H1 (cell line): Measurements from ENCODE around the gene GFAP. TPM values are rescaled to one million over a fixed set of nuclear protein-coding genes. Genes with fewer than 3 reads are reported as not detected.
A peak's percentile ranks its signal among the peaks of the same experiment; 100 is the strongest.

Source experiments
- CTCF ChIA-PET: fragments of 300-600 bp; sonication (Branson Sonifier 250); formaldehyde crosslinking; loops from one replicate; lab custom pipeline; 2021; ENCODE audit not compliant: partially characterized antibody; lab: Charles Lee
- POLR2A ChIA-PET: fragments of 300-600 bp; sonication (Branson Sonifier 250); formaldehyde crosslinking; loops from one replicate; lab custom pipeline; 2021; ENCODE audit warnings: inconsistent platforms; ENCODE audit not compliant: partially characterized antibody; lab: Charles Lee
- DNase-seq, 2 experiments: peaks; one replicate each; pipeline versions ENCODE4 v3.0.0 to v3.0.0-alpha.2; 2010 to 2022; ENCODE audit warnings: low spot score in 2 of 2, low read depth in 1 of 2, mixed read lengths in 1 of 2
- FAIRE-seq: peaks from 2 replicates; lab custom pipeline; 2011; peaks lifted over from hg19 to GRCh38; lab: Jason Lieb, UNC
- H2AFZ ChIP-seq: 2 replicates; pipeline ENCODE4 v1.8.1; 2012; ENCODE audit warnings: low read length, inconsistent platforms
- H2AK5ac ChIP-seq: 2 replicates; pipeline ENCODE4 v1.6.1; 2013; ENCODE audit warnings: low read depth, low read length
- H2BK120ac ChIP-seq: replicated peaks from 2 replicates; pipeline ENCODE3; 2013; ENCODE audit warnings: low read depth, low read length, inconsistent platforms
- H2BK12ac ChIP-seq: 2 replicates; pipeline ENCODE4 v1.6.1; 2013; ENCODE audit warnings: low read depth, low read length
- H2BK15ac ChIP-seq: 2 replicates; pipeline ENCODE4 v1.6.1; 2013; ENCODE audit warnings: low read length
- H2BK20ac ChIP-seq: 2 replicates; pipeline ENCODE4 v1.6.1; 2013; ENCODE audit warnings: low read length
- H2BK5ac ChIP-seq: 2 replicates; pipeline ENCODE4 v1.6.1; 2013; ENCODE audit warnings: low read depth, low read length
- H3K14ac ChIP-seq: 2 replicates; pipeline ENCODE4 v1.6.1; 2013; ENCODE audit warnings: inconsistent platforms; ENCODE audit not compliant: insufficient read length
- H3K18ac ChIP-seq: 2 replicates; pipeline ENCODE4 v1.6.1; 2013; ENCODE audit warnings: low read length; ENCODE audit errors: extremely low read depth
- H3K23ac ChIP-seq: 2 replicates; pipeline ENCODE4 v1.6.1; 2013; ENCODE audit warnings: inconsistent platforms; ENCODE audit not compliant: insufficient read length
- H3K23me2 ChIP-seq: 2 replicates; pipeline ENCODE4 v1.6.1; 2013; ENCODE audit warnings: low read depth, low read length
- H3K27ac ChIP-seq: 2 replicates; pipeline ENCODE4 v1.6.1; 2011; ENCODE audit warnings: low read depth, low read length, inconsistent platforms
- H3K27me3 ChIP-seq, 4 experiments: replicated peaks in 1 of 4; 1 replicate in 1 of 4; 2 replicates in 3 of 4; pipeline versions ENCODE4 v1.6.1 to v1.8.1; 2011 to 2013; ENCODE audit warnings: low read length in 3 of 4, mild to moderate bottlenecking in 3 of 4, inconsistent platforms in 2 of 4, mixed read lengths in 2 of 4, moderate library complexity in 1 of 4; ENCODE audit not compliant: control insufficient read depth in 3 of 4, insufficient read depth in 3 of 4; ENCODE audit errors: extremely low read depth in 1 of 4
- H3K36me3 ChIP-seq, 4 experiments: 2 replicates each; pipeline versions ENCODE4 v1.6.1 to v1.8.1; 2011 to 2013; ENCODE audit warnings: mild to moderate bottlenecking in 4 of 4, low read length in 3 of 4, moderate library complexity in 2 of 4, control low read depth in 1 of 4, inconsistent platforms in 1 of 4; ENCODE audit not compliant: insufficient read depth in 4 of 4, control insufficient read depth in 2 of 4
- H3K4ac ChIP-seq: replicated peaks from 2 replicates; pipeline ENCODE3; 2013; ENCODE audit warnings: low read length, low read depth, mixed read lengths, inconsistent platforms; ENCODE audit not compliant: insufficient read length
- H3K4me1 ChIP-seq, 4 experiments: replicated peaks in 1 of 4; 1 replicate in 1 of 4; 2 replicates in 3 of 4; pipeline versions ENCODE4 v1.6.1 to v1.8.1; 2011 to 2013; ENCODE audit warnings: low read length in 3 of 4, inconsistent platforms in 2 of 4, mixed read lengths in 1 of 4; ENCODE audit not compliant: insufficient read depth in 4 of 4, control insufficient read depth in 3 of 4
- H3K4me2 ChIP-seq, 2 experiments: 2 replicates each; pipeline versions ENCODE4 v1.6.1 to v1.8.1; 2011 to 2013; ENCODE audit warnings: low read depth in 2 of 2, low read length in 2 of 2, control low read depth in 1 of 2, inconsistent platforms in 1 of 2, mild to moderate bottlenecking in 1 of 2; ENCODE audit not compliant: insufficient read depth in 1 of 2
- H3K4me3 ChIP-seq, 4 experiments: fragments of 200-600, 300-600 bp in 1 of 4; sonication (generic), shearing (Covaris generic), sonication (Bioruptor Twin) in 1 of 4; 2 replicates each; pipeline versions ENCODE4 v1.5.1 to v1.8.1; 2011 to 2016; ENCODE audit warnings: low read length in 4 of 4, low read depth in 3 of 4, control low read depth in 2 of 4, inconsistent platforms in 2 of 4, mild to moderate bottlenecking in 2 of 4, mixed read lengths in 1 of 4, moderate library complexity in 1 of 4; ENCODE audit not compliant: insufficient read depth in 2 of 4; ENCODE audit errors: extremely low read depth in 1 of 4
- H3K56ac ChIP-seq: replicated peaks from 2 replicates; pipeline ENCODE3; 2013; ENCODE audit warnings: low read depth, mild to moderate bottlenecking, mixed read lengths, low read length, inconsistent platforms; ENCODE audit not compliant: insufficient read length
- H3K79me1 ChIP-seq: 2 replicates; pipeline ENCODE4 v1.6.1; 2013; ENCODE audit warnings: low read depth, low read length, control low read depth
- H3K79me2 ChIP-seq, 2 experiments: 2 replicates each; pipeline versions ENCODE4 v1.6.1 to v1.8.1; 2012 to 2013; ENCODE audit warnings: low read length in 2 of 2, mild to moderate bottlenecking in 2 of 2, inconsistent platforms in 1 of 2; ENCODE audit not compliant: insufficient read depth in 2 of 2, control insufficient read depth in 1 of 2
- H3K9ac ChIP-seq, 4 experiments: replicated peaks in 1 of 4; 1 replicate in 1 of 4; 2 replicates in 3 of 4; pipeline versions ENCODE4 v1.6.1 to v1.8.1; 2011 to 2013; ENCODE audit warnings: low read depth in 3 of 4, low read length in 3 of 4, control low read depth in 2 of 4, mild to moderate bottlenecking in 2 of 4, moderate library complexity in 2 of 4, inconsistent platforms in 1 of 4; ENCODE audit errors: extremely low read depth in 1 of 4
- H3K9me3 ChIP-seq, 2 experiments: 2 replicates each; pipeline versions ENCODE4 v1.6.1 to v1.8.1; 2012 to 2013; ENCODE audit warnings: mild to moderate bottlenecking in 2 of 2, moderate library complexity in 2 of 2, control low read depth in 1 of 2, inconsistent platforms in 1 of 2, low read depth in 1 of 2, low read length in 1 of 2, mixed read lengths in 1 of 2; ENCODE audit not compliant: insufficient read depth in 2 of 2
- H4K20me1 ChIP-seq, 2 experiments: replicated peaks in 1 of 2; 2 replicates each; pipeline versions ENCODE3 to v1.8.1; 2011 to 2013; ENCODE audit warnings: inconsistent platforms in 2 of 2, low read length in 2 of 2, mild to moderate bottlenecking in 1 of 2; ENCODE audit not compliant: insufficient read depth in 2 of 2, control insufficient read depth in 1 of 2
- H4K5ac ChIP-seq: 2 replicates; pipeline ENCODE4 v1.6.1; 2013; ENCODE audit warnings: low read length, low read depth, mixed read lengths, inconsistent platforms; ENCODE audit not compliant: insufficient read length
- H4K8ac ChIP-seq: 2 replicates; pipeline ENCODE4 v1.8.0; 2013; ENCODE audit warnings: mild to moderate bottlenecking, moderate library complexity, low read length, inconsistent platforms; ENCODE audit not compliant: insufficient read depth; ENCODE audit errors: extremely low read depth
- H4K91ac ChIP-seq: replicated peaks from 2 replicates; pipeline ENCODE3; 2013; ENCODE audit warnings: low read length, mixed read lengths, inconsistent platforms; ENCODE audit not compliant: insufficient read length
- NRF1 ChIP-seq: IDR thresholded peaks from 2 replicates; pipeline ENCODE4 v1.6.1; 2011; ENCODE audit warnings: mild to moderate bottlenecking, low read depth, low read length, improper control_type of control experiment
- RBBP5 ChIP-seq: IDR thresholded peaks from 2 replicates; pipeline ENCODE4 v1.7.1; 2012; ENCODE audit warnings: low read depth, mild to moderate bottlenecking, inconsistent platforms, low read length, moderate library complexity, borderline replicate concordance
- RFX5 ChIP-seq: IDR thresholded peaks from 2 replicates; pipeline ENCODE4 v1.6.1; 2011; ENCODE audit warnings: low read depth, low read length, improper control_type of control experiment, borderline replicate concordance
- RNF2 ChIP-seq: fragments of 200-900, 300-1000 bp; sonication (generic); IDR thresholded peaks from 2 replicates; pipeline ENCODE4 v1.7.1; 2016; ENCODE audit warnings: borderline replicate concordance, low read depth, mild to moderate bottlenecking, antibody characterized with exemption, low read length; ENCODE audit not compliant: poor library complexity, severe bottlenecking; ENCODE audit errors: missing control alignments
- WGBS, 2 experiments: shearing (Covaris generic) in 1 of 2; methylation state at CpG; one replicate each; pipeline versions ENCODE4 v1.1.6 to v1.1.7; 2013 to 2015; ENCODE audit warnings: low lambda C conversion rate in 2 of 2, mixed read lengths in 2 of 2, inconsistent platforms in 1 of 2, low coverage in 1 of 2, missing lambda C conversion rate in 1 of 2; ENCODE audit not compliant: insufficient replicate concordance in 2 of 2, insufficient coverage in 1 of 2, insufficient read length in 1 of 2; ENCODE audit errors: extremely low coverage in 1 of 2, missing lambda C conversion rate in 1 of 2; 5-methylcytosine and 5-hydroxymethylcytosine counted together
- polyA plus RNA-seq, 7 experiments: library from polyadenylated mRNA; depleted of rRNA in 3 of 7; stranded (reverse) in 5 of 7; unstranded in 2 of 7; fragments of >200 nt in 5 of 7; fragments of 200-250 nt in 2 of 7; gene quantifications; 1 replicate in 5 of 7; 2 replicates in 1 of 7; 4 replicates in 1 of 7; pipeline versions ENCODE4 v1.2.1 to v1.2.3, GENCODE V29; 2011 to 2013; ENCODE audit warnings: missing spikeins in 2 of 7, mixed read lengths in 2 of 7
- total RNA-seq: library from RNA; stranded (reverse); fragmentation: NEBNext Ultra II Directional; extraction: Animal tissue kit (Norgen Biotek cat#: 25700); gene quantifications from 2 replicates; pipeline ENCODE4 v1.2.1, GENCODE V29; 2021

Gene GFAP
- total and polyA plus RNA-seq, 2 of the 8 experiments (the other 6 are each of a cell fraction or from before 2014, with no cell fraction given) = 1.3 to 1.5 TPM

GRCh38 chr17:44920565-44920940 lies 5.3 kb upstream of the GFAP start:
- Histone ChIP-seq H4K5ac (no peak overlapping the region), H2BK5ac (no peak overlapping the region), H2AFZ (0 out of 2 replicates have a peak overlapping the region, but pooled peaks have one; percentile 14), H3K4me3 (0 out of 8 replicates have a peak overlapping the region, but pooled peaks of 1 of the 4 experiments have one; percentile 10), H3K79me2 (no peaks in the 10 kb centered on the region), H3K9me3 (no peaks in the 10 kb centered on the region), H3K56ac (no peak overlapping the region), H2BK12ac (no peak overlapping the region), H3K9ac (no peak overlapping the region), H3K27me3 (no peaks in the 10 kb centered on the region)
- DNase-seq = peak in 1 of 2 experiments; percentile 55
- TF ChIP-seq RFX5 (no peak), RBBP5 (no peak), RNF2 (no peak), NRF1 (no peak)
- TF ChIP-seq, all 59 proteins: peak for 0
- H3K23me2 ChIP-seq = no peaks in the 10 kb centered on the region; the same call in 1 of the 2 replicates
- no peak overlapping the region for H3K27ac ChIP-seq
- H2BK20ac ChIP-seq = no peak overlapping the region
- H3K18ac ChIP-seq = 0 out of 2 replicates have a peak overlapping the region, but pooled peaks have one; percentile 3
- H3K14ac ChIP-seq = no peak overlapping the region
- CTCF ChIA-PET = interaction anchor here (0.6 to 13.0 kb wide), 47 partner anchors 9 to 277 kb away, joined by 3 to 243 read pairs (median 5); partner anchors contain the start of genes ACBD4, C1QL1 and KIF18B
- peak overlapping the region; percentile 1 to 38; a peak in 1 of 4 replicates for H3K4me2 ChIP-seq
- FAIRE-seq = no peak
- POLR2A ChIA-PET = interaction anchor here (0.8 to 5.3 kb wide), 15 partner anchors 10 to 228 kb away, joined by 3 to 25 read pairs (median 5); partner anchors contain the start of genes ACBD4, EFTUD2 and HEXIM1
- H2AK5ac ChIP-seq = no peak overlapping the region; the same call in 1 of the 2 replicates
- no peaks in the 10 kb centered on the region for H3K36me3 ChIP-seq
- no peak overlapping the region for H3K4ac ChIP-seq
- H4K91ac ChIP-seq = no peak overlapping the region
- no peak overlapping the region for H2BK120ac ChIP-seq
- H2BK15ac ChIP-seq = no peak overlapping the region
- no peak overlapping the region for H3K23ac ChIP-seq
- 88% methylated on average over 7 of the region's 7 CpGs; no CpG with 5 or more reads in 1 of the 2 experiments for WGBS, 2 experiments
- no peaks in the 10 kb centered on the region for H4K20me1 ChIP-seq
- H3K4me1 ChIP-seq = peaks cover 6 to 15% (median 9%) of the 10 kb centered on the region in 4 experiments
- no peaks in the 10 kb centered on the region for H3K79me1 ChIP-seq
- no peak overlapping the region for H4K8ac ChIP-seq
